CD4-positive, alpha-beta T cell treated with Interleukin-4 for 1 hour (primary cell): Measurements from ENCODE around the gene ZNF710.
A peak's percentile ranks its signal among the peaks of the same experiment; 100 is the strongest.
"Not testable (repeated sequence)": the region's sequence is repeated elsewhere in the genome, so short reads cannot be mapped to it uniquely, and the experiment has no call there.

Experiments used
- DNase-seq, 2 donors: peaks; one replicate each; pipeline ENCODE4 v3.0.0-alpha.2; 2020 to 2022

Gene ZNF710

GRCh38 chr15:90001062-90001682 lies at the start of gene ZNF710:
Gene ZNF710 (plus strand): TSS chr15:90001324. CDS start chr15:90067138, 65,814 bp downstream.
- peak in 1 of 2 donors; percentile 44 for DNase-seq

GRCh38 chr15:89954541-89954940 lies 46.6 kb upstream of the ZNF710 start:
- DNase-seq, result no peak

GRCh38 chr15:89955449-89955998 lies 45.6 kb upstream of the ZNF710 start:
- not testable (repeated sequence) for DNase-seq

- no peak for DNase-seq
These were observed 42.9 kb upstream of the ZNF710 start for GRCh38 chr15:89958107-89958805.

- peak in 1 of 2 donors; percentile 45 for DNase-seq
These were observed 37.6 kb upstream of the ZNF710 start for GRCh38 chr15:89963301-89964231.

- DNase-seq, result no peak
These were observed 36.7 kb upstream of the ZNF710 start for GRCh38 chr15:89964232-89964954.

GRCh38 chr15:89967881-89968280 lies 33.2 kb upstream of the ZNF710 start:
- DNase-seq, result no peak

GRCh38 chr15:89971592-89971997 lies 29.5 kb upstream of the ZNF710 start:
- peak; percentile 24 to 41 for DNase-seq

- DNase-seq, result peak in 1 of 2 donors; percentile 28
These were observed 29.0 kb upstream of the ZNF710 start for GRCh38 chr15:89972085-89972484.

GRCh38 chr15:89975482-89976245 lies 25.5 kb upstream of the ZNF710 start:
- no peak for DNase-seq

GRCh38 chr15:89976246-89976600 lies 24.9 kb upstream of the ZNF710 start:
- DNase-seq, result no peak

- DNase-seq, result not testable (repeated sequence)
These were observed 23.3 kb upstream of the ZNF710 start for GRCh38 chr15:89977836-89978235.

- no peak for DNase-seq
These were observed 22.2 kb upstream of the ZNF710 start for GRCh38 chr15:89978914-89979313.

- no peak for DNase-seq
These were observed 20.2 kb upstream of the ZNF710 start for GRCh38 chr15:89980896-89981295.

- no peak for DNase-seq
These were observed 18.6 kb upstream of the ZNF710 start for GRCh38 chr15:89982315-89983055.

- DNase-seq, result no peak
These were observed 17.1 kb upstream of the ZNF710 start for GRCh38 chr15:89984001-89984400.

- no peak for DNase-seq
These were observed 16.6 kb upstream of the ZNF710 start for GRCh38 chr15:89984421-89985010.

GRCh38 chr15:89985111-89985510 lies 16.0 kb upstream of the ZNF710 start:
- DNase-seq, result no peak

GRCh38 chr15:89991312-89991711 lies 9.8 kb upstream of the ZNF710 start:
- no peak for DNase-seq

GRCh38 chr15:89993349-89993748 lies 7.8 kb upstream of the ZNF710 start:
- DNase-seq, result no peak

- DNase-seq, result no peak
These were observed 4.0 kb upstream of the ZNF710 start for GRCh38 chr15:89997079-89997478.
